ENCODE data around the gene PLPP1.

PLPP1 gene

GRCh38 chr5:55495216-55495615 is 39.5 kb downstream of the PLPP1 start:
- TF ChIP-seq CTCF (IDR thresholded peaks at IDR 0.05; ENCODE audit: low read depth, low read length, missing control alignments) = no peak
- H3K4me3 ChIP-seq (replicated peaks; ENCODE audit: low read depth, low read length) = no peak overlapping the region
- no peak for DNase-seq (ENCODE audit: extremely low read depth, low read depth)

- TF ChIP-seq CTCF (IDR thresholded peaks at IDR 0.05; ENCODE audit: low read depth, low read length, missing control alignments) = no peak
- no peak for DNase-seq (ENCODE audit: extremely low read depth, low read depth)
- no peak overlapping the region for H3K4me3 ChIP-seq (replicated peaks; ENCODE audit: low read depth, low read length)
These were observed 42.3 kb downstream of the PLPP1 start for GRCh38 chr5:55492449-55492848.

- no peak for DNase-seq (ENCODE audit: extremely low read depth, low read depth)
- no peak overlapping the region for H3K4me3 ChIP-seq (replicated peaks; ENCODE audit: low read depth, low read length)
- TF ChIP-seq CTCF (IDR thresholded peaks at IDR 0.05; ENCODE audit: low read depth, low read length, missing control alignments) = no peak
These were observed 49.7 kb downstream of the PLPP1 start for GRCh38 chr5:55485073-55485472.

GRCh38 chr5:55484531-55484930 is 50.2 kb downstream of the PLPP1 start:
- no peak overlapping the region for H3K4me3 ChIP-seq (replicated peaks; ENCODE audit: low read depth, low read length)
- no peak for TF ChIP-seq CTCF (IDR thresholded peaks at IDR 0.05; ENCODE audit: low read depth, low read length, missing control alignments)
- no peak for DNase-seq (ENCODE audit: extremely low read depth, low read depth)

- no peak overlapping the region for H3K4me3 ChIP-seq (replicated peaks; ENCODE audit: low read depth, low read length)
- DNase-seq (ENCODE audit: extremely low read depth, low read depth) = no peak
- no peak for TF ChIP-seq CTCF (IDR thresholded peaks at IDR 0.05; ENCODE audit: low read depth, low read length, missing control alignments)
These were observed 50.9 kb downstream of the PLPP1 start for GRCh38 chr5:55483885-55484284.

GRCh38 chr5:55481293-55481855 is 53.4 kb downstream of the PLPP1 start:
- TF ChIP-seq CTCF (IDR thresholded peaks at IDR 0.05; ENCODE audit: low read depth, low read length, missing control alignments) = no peak
- no peak overlapping the region for H3K4me3 ChIP-seq (replicated peaks; ENCODE audit: low read depth, low read length)
- DNase-seq (ENCODE audit: extremely low read depth, low read depth) = no peak

GRCh38 chr5:55480781-55481180 is 54.0 kb downstream of the PLPP1 start:
- no peak overlapping the region for H3K4me3 ChIP-seq (replicated peaks; ENCODE audit: low read depth, low read length)
- no peak for TF ChIP-seq CTCF (IDR thresholded peaks at IDR 0.05; ENCODE audit: low read depth, low read length, missing control alignments)
- no peak for DNase-seq (ENCODE audit: extremely low read depth, low read depth)
